GM19239 (cell line): ENCODE data around the gene SBNO2.
"Not testable (repeated sequence)": the region's sequence is repeated elsewhere in the genome, so short reads cannot be mapped to it uniquely, and the experiment has no call there.

Experiments used
- DNase-seq: peaks from one replicate; pipeline ENCODE4 v3.0.0; 2011; ENCODE audit warnings: low spot score; ENCODE audit not compliant: insufficient read length
- FAIRE-seq: peaks from 2 replicates; lab custom pipeline; 2011; peaks lifted over from hg19 to GRCh38; lab: Jason Lieb, UNC

Gene SBNO2

GRCh38 chr19:1123885-1124677, 50.0 kb downstream of the SBNO2 start:
- FAIRE-seq = no peak
- DNase-seq = no peak

- no peak for FAIRE-seq
These were observed 50.7 kb downstream of the SBNO2 start for GRCh38 chr19:1123381-1123780.

GRCh38 chr19:1122972-1123363, 51.1 kb downstream of the SBNO2 start:
- peak; percentile 81 for DNase-seq
- FAIRE-seq = no peak

More at GRCh38 chr19:1123381-1123780, 50.7 kb downstream of the SBNO2 start:
- DNase-seq = no peak

GRCh38 chr19:1122021-1122971, 51.8 kb downstream of the SBNO2 start:
- FAIRE-seq = no peak
- no peak for DNase-seq

GRCh38 chr19:1121395-1121794, 52.7 kb downstream of the SBNO2 start:
- no peak for DNase-seq
- no peak for FAIRE-seq

GRCh38 chr19:1119475-1120217, 54.4 kb downstream of the SBNO2 start:
- DNase-seq = no peak

GRCh38 chr19:1118999-1119398, 55.1 kb downstream of the SBNO2 start:
- FAIRE-seq (no peak), DNase-seq (no peak)

More at GRCh38 chr19:1119475-1120217, 54.4 kb downstream of the SBNO2 start:
- FAIRE-seq = no peak

- DNase-seq (no peak), FAIRE-seq (no peak)
These were observed 56.4 kb downstream of the SBNO2 start for GRCh38 chr19:1117654-1118053.

GRCh38 chr19:1116726-1117581, 57.1 kb downstream of the SBNO2 start:
- DNase-seq = no peak
- FAIRE-seq = no peak

GRCh38 chr19:1115646-1116420, 58.2 kb downstream of the SBNO2 start:
- DNase-seq (no peak), FAIRE-seq (no peak)

GRCh38 chr19:1114728-1115127, 59.3 kb downstream of the SBNO2 start:
- FAIRE-seq = not testable (repeated sequence)

GRCh38 chr19:1113986-1114483, 60.0 kb downstream of the SBNO2 start:
- DNase-seq (no peak), FAIRE-seq (no peak)

More at GRCh38 chr19:1114728-1115127, 59.3 kb downstream of the SBNO2 start:
- not testable (repeated sequence) for DNase-seq

- DNase-seq = peak; percentile 100
- peak; percentile 70 for FAIRE-seq
These were observed 60.8 kb downstream of the SBNO2 start for GRCh38 chr19:1113030-1113985.

GRCh38 chr19:1112268-1113029, 61.6 kb downstream of the SBNO2 start:
- no peak for DNase-seq
- no peak for FAIRE-seq

GRCh38 chr19:1111641-1112267, 62.3 kb downstream of the SBNO2 start:
- no peak for DNase-seq
- FAIRE-seq = no peak
